ENCODE data around the gene MBL2.

Gene MBL2

GRCh38 chr10:52780391-52781155 is 8.0 kb upstream of the MBL2 start:
- H3K79me2 ChIP-seq (ENCODE audit: control insufficient read depth, low read length) = no peaks in the 10 kb centered on the region
- no peaks in the 10 kb centered on the region for H3K9me3 ChIP-seq (ENCODE audit: control insufficient read depth, insufficient read depth, low read length)
- no peaks in the 10 kb centered on the region for H3F3A ChIP-seq (ENCODE audit: control insufficient read depth, insufficient read depth)
- no peaks in the 10 kb centered on the region for H3K9me2 ChIP-seq (replicated peaks; ENCODE audit: control insufficient read depth, low read length)
- no peak overlapping the region for H3K27ac ChIP-seq (ENCODE audit: low read depth, low read length)
- TF ChIP-seq CTCF (IDR thresholded peaks at IDR 0.05; ENCODE audit: low read depth, low read length, poor library complexity, severe bottlenecking) = no peak
- TF ChIP-seq EZH2phosphoT487 (IDR thresholded peaks at IDR 0.05; ENCODE audit: borderline replicate concordance, low read length) = no peak
- H3K4me1 ChIP-seq (ENCODE audit: control insufficient read depth, low read length) = no peaks in the 10 kb centered on the region
- H3K4me2 ChIP-seq (ENCODE audit: low read length) = no peak overlapping the region
- H3K4me3 ChIP-seq (ENCODE audit: low read length) = no peak overlapping the region
- no peaks in the 10 kb centered on the region for H4K20me1 ChIP-seq (ENCODE audit: control insufficient read depth, insufficient read depth, low read depth, low read length)
- no peaks in the 10 kb centered on the region for H3K27me3 ChIP-seq (ENCODE audit: control insufficient read depth, low read length)
- no peaks in the 10 kb centered on the region for H3K36me3 ChIP-seq (ENCODE audit: control insufficient read depth, low read length)

GRCh38 chr10:52779541-52780390 is 7.2 kb upstream of the MBL2 start:
- no peaks in the 10 kb centered on the region for H4K20me1 ChIP-seq (ENCODE audit: control insufficient read depth, insufficient read depth, low read depth, low read length)

GRCh38 chr10:52778511-52779392 is 6.2 kb upstream of the MBL2 start:
- H3K27ac ChIP-seq (ENCODE audit: low read depth, low read length) = no peak overlapping the region
- no peaks in the 10 kb centered on the region for H3F3A ChIP-seq (ENCODE audit: control insufficient read depth, insufficient read depth)
- H3K4me3 ChIP-seq (ENCODE audit: low read length) = no peak overlapping the region
- H3K4me2 ChIP-seq (ENCODE audit: low read length) = no peak overlapping the region
- H3K27me3 ChIP-seq (ENCODE audit: control insufficient read depth, low read length) = no peaks in the 10 kb centered on the region
- no peaks in the 10 kb centered on the region for H3K4me1 ChIP-seq (ENCODE audit: control insufficient read depth, low read length)
- no peak for TF ChIP-seq EZH2phosphoT487 (IDR thresholded peaks at IDR 0.05; ENCODE audit: borderline replicate concordance, low read length)
- peak; percentile 82 for TF ChIP-seq CTCF (IDR thresholded peaks at IDR 0.05; ENCODE audit: low read depth, low read length, poor library complexity, severe bottlenecking)
- H4K20me1 ChIP-seq (ENCODE audit: control insufficient read depth, insufficient read depth, low read depth, low read length) = no peaks in the 10 kb centered on the region
- H3K79me2 ChIP-seq (ENCODE audit: control insufficient read depth, low read length) = no peaks in the 10 kb centered on the region
- no peaks in the 10 kb centered on the region for H3K9me3 ChIP-seq (ENCODE audit: control insufficient read depth, insufficient read depth, low read length)
- no peaks in the 10 kb centered on the region for H3K9me2 ChIP-seq (replicated peaks; ENCODE audit: control insufficient read depth, low read length)
- no peaks in the 10 kb centered on the region for H3K36me3 ChIP-seq (ENCODE audit: control insufficient read depth, low read length)

More at GRCh38 chr10:52779541-52780390, 7.2 kb upstream of the MBL2 start:
- Histone ChIP-seq H3K79me2 (ENCODE audit: control insufficient read depth, low read length) (no peaks in the 10 kb centered on the region), H3K4me3 (ENCODE audit: low read length) (no peak overlapping the region), H3F3A (ENCODE audit: control insufficient read depth, insufficient read depth) (no peaks in the 10 kb centered on the region), H3K27ac (ENCODE audit: low read depth, low read length) (no peak overlapping the region), H3K27me3 (ENCODE audit: control insufficient read depth, low read length) (no peaks in the 10 kb centered on the region), H3K36me3 (ENCODE audit: control insufficient read depth, low read length) (no peaks in the 10 kb centered on the region), H3K9me2 (replicated peaks; ENCODE audit: control insufficient read depth, low read length) (no peaks in the 10 kb centered on the region), H3K4me2 (ENCODE audit: low read length) (no peak overlapping the region), H3K9me3 (ENCODE audit: control insufficient read depth, insufficient read depth, low read length) (no peaks in the 10 kb centered on the region), H3K4me1 (ENCODE audit: control insufficient read depth, low read length) (no peaks in the 10 kb centered on the region)
- TF ChIP-seq EZH2phosphoT487 (IDR thresholded peaks at IDR 0.05; ENCODE audit: borderline replicate concordance, low read length) (no peak), CTCF (IDR thresholded peaks at IDR 0.05; ENCODE audit: low read depth, low read length, poor library complexity, severe bottlenecking) (peak; percentile 88)

Data from DOHH2 (cell line).